Measurements from ENCODE around the gene EPHA1.
"Not testable (repeated sequence)": the region's sequence is repeated elsewhere in the genome, so short reads cannot be mapped to it uniquely, and the experiment has no call there.

Gene EPHA1

DNA sequence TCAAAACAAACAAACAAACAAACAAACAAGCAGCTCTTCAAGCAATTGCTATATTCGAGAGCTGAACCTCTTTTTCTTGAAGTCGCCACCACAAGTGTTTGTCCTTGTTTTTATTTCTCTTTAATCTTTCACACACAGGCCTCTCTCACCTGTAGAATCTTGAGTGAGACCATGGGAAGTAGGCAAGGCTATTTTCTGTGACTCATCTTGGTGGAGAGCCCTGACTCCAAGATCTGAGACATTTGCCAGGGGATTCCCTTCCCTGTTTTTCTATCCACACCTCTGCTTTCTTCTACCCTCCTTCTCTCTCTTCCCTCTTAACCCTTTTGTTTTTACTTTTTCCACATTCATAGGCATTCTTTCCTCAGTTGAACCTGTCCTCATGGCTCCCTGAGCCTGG is 26.6 kb upstream of the EPHA1 start:
- in situ Hi-C loops (cut with HindIII; ENCODE audit: low pct_ligation_motif_present, low pct_unique_long_range_greater_than_20kb, low sequenced_read_pairs) = no loop called here
- peak; percentile 11 for DNase-seq

DNA sequence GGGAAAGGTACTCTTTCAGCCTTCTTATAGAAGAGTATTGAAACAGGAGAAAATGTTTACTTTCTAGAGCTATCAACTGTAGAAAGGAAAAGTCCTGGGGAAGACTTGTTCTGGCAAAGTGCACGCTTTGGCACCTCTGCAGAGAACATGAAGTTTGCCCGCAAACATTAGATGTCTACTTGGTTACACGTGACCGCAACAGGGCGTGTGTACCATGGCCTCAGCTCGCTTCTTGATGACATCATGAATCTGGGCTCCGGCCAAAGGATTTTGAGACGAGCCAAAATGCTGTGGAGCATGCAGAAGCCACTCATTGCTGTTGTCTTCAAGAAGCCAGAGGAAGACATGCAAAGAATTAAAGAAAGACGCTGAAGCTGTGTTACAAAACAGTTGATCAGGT is 26.0 kb upstream of the EPHA1 start:
- in situ Hi-C loops (cut with HindIII; ENCODE audit: low pct_ligation_motif_present, low pct_unique_long_range_greater_than_20kb, low sequenced_read_pairs) = no loop called here
- peak; percentile 85 for DNase-seq

DNA sequence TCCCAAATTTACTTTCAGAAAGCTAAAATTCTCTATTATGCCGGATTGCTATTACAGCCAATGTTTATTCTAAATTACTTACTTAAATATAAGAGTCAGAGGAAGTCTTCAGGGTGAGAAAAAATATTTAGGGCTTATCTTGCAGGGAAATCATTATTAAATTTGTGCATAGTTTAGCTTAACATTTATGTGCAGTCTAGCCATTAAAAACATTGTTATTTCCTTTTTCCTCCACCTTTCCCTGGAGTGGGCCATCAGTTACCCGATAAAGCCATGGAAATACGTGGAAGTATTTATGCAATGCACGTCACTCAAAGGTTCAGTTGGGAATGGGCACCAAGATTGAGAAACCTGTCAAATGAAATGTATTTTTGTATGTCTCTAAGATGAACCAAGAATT is 25.1 kb upstream of the EPHA1 start:
- in situ Hi-C loops (cut with HindIII; ENCODE audit: low pct_ligation_motif_present, low pct_unique_long_range_greater_than_20kb, low sequenced_read_pairs) = no loop called here
- DNase-seq = no peak

DNA sequence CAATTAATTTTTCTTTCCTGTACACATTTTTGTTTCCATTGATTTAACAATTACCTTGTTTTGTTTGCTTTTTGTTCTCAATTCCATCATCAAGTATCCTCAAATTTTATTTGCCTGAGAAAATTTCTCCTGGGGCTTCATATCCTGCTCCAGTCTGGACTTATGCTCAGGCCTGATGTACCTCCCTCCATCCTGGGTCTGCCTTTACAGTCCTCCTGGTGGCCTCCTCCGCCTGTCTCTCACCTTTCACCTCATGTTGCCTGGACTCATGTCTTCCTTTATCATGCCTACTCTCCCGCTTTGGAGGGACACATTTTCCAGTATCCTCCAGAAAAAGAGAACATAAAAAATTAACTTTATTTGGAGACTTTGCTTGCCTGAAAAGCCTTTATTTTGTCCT is 22.5 kb upstream of the EPHA1 start:
- DNase-seq = no peak
- in situ Hi-C loops (cut with HindIII; ENCODE audit: low pct_ligation_motif_present, low pct_unique_long_range_greater_than_20kb, low sequenced_read_pairs) = no loop called here

DNA sequence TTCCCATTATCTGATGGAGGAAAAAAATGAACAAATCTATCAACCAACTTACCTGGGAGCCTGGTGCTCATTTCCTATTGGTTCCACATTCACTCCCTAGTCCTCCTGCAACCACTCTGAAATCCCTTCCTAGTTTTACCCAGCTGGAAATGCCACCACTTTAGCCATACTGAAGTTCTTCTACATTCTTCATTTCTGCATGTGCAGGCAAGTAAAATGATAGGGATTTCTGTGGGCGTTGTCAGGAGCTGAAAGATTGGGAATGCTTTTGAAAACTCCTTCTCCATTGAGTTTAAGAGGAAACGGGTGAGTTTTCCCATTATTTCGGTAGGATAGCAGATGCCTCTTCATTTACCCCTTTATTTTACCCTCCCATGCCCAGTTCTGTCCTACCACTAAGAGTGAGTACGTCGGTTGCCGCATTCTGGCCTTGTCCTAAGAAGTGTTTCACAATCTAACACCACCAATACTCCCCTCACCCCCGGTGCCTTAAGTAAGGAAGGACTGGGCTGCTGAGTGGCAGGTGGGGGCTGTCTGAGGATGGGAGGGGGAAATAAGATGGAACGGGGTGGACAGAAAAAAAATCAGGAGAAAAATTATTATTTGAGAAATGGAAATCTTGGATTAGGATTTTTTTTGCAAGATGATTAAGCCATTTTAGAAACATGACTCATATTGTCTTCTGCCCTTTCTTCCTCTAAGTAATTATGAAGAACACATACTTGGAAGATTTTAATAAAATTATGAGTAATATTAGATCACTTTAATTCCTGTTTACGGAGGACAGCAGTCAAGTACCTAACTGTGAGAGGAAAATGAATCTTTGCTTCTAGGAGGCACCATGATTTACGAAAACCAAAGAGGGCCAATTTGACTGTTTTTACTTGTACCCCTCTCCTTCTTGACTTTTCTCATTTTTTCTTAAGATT is 21.4 kb upstream of the EPHA1 start:
- DNase-seq = no peak
- in situ Hi-C loops (cut with HindIII; ENCODE audit: low pct_ligation_motif_present, low pct_unique_long_range_greater_than_20kb, low sequenced_read_pairs) = no loop called here

DNA sequence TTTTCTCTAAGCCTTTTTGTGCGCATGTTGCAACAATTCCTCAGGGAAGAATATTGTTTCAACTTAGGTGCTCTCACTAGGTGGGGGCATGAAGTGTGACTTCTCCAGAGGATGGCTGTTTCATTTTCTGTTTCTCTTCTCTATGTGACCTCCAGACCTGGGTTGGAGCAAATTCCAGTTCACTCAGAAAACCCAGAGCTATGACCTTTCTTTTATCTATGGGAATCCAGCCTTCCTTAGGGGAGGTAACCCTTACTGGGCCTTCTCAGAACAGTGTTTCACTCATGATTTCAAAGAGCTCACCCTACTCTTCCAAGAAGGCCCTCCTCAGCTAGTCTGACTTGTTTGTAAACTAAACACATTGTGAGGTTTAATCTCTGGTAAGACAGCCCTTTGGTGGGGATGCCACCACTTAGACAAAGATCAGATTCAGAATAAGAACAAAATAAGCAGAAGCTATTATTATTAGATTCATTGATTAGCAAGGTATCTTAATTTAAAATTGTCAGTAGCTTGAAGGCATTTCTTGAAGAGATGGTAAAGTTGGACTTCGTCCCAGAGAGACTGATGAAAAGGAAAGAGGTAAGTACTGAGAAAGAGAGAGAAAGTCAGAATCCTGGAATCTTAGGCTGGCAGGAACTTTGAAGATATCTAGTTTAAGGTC is 18.0 kb upstream of the EPHA1 start:
- DNase-seq = no peak
- in situ Hi-C loops (cut with HindIII; ENCODE audit: low pct_ligation_motif_present, low pct_unique_long_range_greater_than_20kb, low sequenced_read_pairs) = no loop called here

DNA sequence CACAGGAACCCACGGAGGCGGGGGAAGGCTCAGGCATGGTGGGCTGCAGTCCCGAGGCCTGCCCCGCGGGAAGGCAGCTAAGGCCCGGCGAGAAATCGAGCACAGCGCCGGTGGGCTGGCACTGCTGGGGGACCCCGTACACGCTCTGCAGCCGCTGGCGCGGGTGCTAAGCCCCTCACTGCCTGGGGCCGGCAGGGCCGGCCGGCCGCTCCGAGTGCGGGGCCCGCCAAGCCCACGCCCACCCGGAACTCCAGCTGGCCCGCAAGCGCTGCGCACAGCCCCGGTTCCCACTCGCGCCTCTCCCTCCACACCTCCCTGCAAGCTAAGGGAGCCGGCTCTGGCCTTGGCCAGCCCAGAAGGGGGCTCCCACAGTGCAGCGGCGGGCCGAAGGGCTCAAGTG is 15.8 kb upstream of the EPHA1 start:
- in situ Hi-C loops (cut with HindIII; ENCODE audit: low pct_ligation_motif_present, low pct_unique_long_range_greater_than_20kb, low sequenced_read_pairs) = not testable (repeated sequence)

DNA sequence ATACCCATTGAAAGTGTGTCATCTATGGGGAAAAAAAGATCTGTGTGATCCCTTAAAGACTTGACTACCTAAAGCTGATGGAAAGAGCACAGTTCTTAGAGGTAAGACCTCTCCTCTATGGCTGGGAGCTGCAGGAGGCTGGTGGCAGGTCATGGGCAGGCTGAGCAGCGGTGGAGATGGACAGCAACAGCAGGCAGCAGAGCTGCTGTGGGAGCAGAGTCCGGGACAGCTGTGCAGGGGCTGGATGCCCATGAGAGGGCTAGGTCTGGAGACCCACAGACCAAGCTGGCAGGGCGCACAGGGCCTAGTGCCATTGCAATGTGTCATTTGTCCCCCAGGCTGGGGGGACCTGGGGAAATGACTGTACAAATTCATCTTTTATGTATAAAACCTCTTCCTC is 13.4 kb upstream of the EPHA1 start:
- in situ Hi-C loops (cut with HindIII; ENCODE audit: low pct_ligation_motif_present, low pct_unique_long_range_greater_than_20kb, low sequenced_read_pairs) = no loop called here
- no peak for DNase-seq

More for the DNA sequence above, 15.8 kb upstream of the EPHA1 start:
- DNase-seq = not testable (repeated sequence)

DNA sequence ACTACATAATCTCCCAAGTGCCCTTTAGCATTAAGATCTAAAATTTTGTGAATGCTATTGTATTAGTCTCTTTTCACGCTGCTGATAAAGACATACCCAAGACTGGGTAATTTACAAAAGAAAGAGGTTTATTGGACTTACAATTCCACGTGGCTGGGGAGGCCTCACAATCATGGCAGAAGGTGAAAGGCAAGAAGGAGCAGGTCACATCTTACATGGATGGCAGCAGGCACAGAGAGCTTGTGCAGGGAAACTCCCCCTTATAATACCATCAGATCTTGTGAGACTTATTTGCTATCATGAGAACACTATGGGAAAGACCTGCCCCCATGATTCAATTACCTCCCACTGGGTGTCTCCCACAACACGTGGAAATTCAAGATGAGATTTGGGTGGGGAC is 12.0 kb upstream of the EPHA1 start:
- in situ Hi-C loops (cut with HindIII; ENCODE audit: low pct_ligation_motif_present, low pct_unique_long_range_greater_than_20kb, low sequenced_read_pairs); DNase-seq: not testable (repeated sequence)

DNA sequence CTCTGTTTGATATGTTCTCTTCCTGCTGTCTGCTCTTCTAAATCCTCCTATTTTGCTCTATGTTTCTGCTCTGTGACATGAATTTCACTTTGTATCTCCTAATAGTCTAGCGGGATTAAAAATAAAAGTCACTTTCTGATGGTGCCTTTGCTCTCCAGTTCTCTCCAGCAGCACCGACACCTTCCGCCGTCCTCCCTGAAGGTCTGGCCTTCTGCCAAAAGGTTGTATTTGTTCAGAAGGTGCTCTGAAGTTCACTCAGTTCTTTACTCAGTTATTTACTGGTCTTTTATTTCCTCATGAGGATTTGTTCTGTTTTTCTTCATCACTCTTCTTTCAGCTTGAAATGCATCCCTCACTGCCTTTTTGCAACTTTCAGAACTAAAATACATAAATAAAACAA is 11.2 kb upstream of the EPHA1 start:
- DNase-seq = no peak
- in situ Hi-C loops (cut with HindIII; ENCODE audit: low pct_ligation_motif_present, low pct_unique_long_range_greater_than_20kb, low sequenced_read_pairs) = no loop called here

DNA sequence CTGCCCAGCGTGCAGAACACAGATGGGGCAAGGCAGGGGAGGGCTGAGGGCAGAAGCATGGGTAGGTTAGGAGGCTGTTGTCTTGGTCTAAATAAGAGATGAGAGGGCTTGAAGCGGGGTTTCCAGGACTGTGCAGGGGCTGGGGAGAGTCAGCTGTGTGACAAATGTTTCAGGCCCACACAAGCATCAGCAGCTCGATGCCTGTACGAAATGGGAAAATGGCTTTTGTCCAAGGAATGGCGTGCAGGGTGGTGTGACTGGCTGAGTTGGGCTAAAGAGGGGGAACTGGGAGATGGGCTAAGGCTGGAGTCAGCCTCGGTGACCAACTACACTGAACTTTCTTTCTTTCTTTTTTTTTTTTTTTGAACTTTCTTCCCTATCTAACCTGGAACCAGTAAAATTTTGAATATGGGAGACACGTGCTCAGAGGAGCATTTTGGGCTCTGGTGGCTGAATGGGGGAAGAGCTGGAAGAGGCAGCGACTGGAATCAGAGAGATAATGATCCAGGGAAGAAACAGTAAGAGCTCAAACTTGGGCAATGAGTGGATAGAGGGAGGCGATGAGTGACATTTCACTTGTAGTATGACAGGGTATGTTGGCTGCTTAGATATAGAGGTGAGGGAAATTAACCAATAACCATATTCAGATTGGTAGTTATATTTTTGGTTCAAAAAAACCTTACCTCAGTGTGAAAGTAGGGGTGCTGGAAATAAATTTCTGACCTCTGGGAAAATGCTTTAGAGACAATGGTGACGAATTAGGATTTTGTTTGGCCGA is 10.2 kb upstream of the EPHA1 start:
- in situ Hi-C loops (cut with HindIII; ENCODE audit: low pct_ligation_motif_present, low pct_unique_long_range_greater_than_20kb, low sequenced_read_pairs) = no loop called here
- no peak for DNase-seq

DNA sequence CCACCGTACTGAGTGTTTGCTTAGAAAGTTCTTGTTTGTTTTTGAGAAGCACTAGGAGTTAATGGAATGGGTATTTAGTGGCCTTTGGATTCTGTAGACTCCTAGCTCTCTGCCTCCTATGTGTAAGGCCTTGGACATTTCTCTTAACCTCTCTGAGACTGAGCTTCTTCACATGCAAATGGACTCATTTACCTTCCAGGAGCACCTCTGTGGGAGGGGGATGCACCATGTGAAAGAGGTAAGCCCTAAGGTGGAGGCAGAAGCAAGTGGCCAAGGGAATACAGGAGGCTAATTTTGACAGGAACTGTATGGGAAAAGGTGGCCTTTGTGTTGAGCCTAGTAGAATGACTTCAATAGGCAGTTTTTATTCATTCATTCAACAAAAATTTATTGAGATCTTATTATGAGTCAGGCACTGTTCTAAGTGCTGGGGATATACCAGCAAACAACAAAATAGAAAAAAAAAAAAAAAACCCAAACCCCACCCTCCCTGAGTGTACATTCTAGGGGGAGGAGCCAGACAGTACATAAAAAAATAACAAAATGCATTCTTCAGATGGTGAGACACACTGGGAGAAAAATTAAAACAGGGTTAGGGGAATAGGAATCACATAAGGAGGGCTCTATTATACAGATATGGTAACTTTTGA is 9.2 kb upstream of the EPHA1 start:
- no peak for DNase-seq
- in situ Hi-C loops (cut with HindIII; ENCODE audit: low pct_ligation_motif_present, low pct_unique_long_range_greater_than_20kb, low sequenced_read_pairs) = no loop called here

DNA sequence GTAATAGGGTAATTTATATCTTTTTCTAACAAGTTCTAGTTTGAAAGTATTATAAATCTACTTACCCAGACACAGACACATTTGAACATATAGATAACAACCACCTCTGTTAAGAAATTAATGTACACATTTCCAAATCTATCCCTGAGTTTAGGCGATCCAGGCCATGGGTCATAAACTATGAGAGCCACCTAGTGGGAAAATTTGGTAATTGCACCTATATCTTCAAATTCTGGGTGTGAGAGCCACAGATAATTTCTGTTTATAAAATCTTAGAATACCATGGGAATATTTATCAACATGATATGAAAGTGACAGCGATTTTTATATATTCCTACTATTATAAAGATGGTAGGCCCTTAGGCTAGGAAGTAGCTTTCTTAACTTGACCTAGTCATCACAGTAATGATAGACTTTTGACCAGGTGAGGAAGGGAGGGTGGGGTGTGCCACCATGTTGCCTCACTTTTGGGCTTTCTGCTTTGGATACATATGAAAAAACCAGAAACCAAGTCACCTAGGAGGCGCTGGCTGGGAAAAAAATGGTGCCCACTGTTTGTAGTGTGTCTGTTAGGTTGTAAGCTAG is 8.0 kb upstream of the EPHA1 start:
- in situ Hi-C loops (cut with HindIII; ENCODE audit: low pct_ligation_motif_present, low pct_unique_long_range_greater_than_20kb, low sequenced_read_pairs) = no loop called here
- DNase-seq = peak; percentile 66

DNA sequence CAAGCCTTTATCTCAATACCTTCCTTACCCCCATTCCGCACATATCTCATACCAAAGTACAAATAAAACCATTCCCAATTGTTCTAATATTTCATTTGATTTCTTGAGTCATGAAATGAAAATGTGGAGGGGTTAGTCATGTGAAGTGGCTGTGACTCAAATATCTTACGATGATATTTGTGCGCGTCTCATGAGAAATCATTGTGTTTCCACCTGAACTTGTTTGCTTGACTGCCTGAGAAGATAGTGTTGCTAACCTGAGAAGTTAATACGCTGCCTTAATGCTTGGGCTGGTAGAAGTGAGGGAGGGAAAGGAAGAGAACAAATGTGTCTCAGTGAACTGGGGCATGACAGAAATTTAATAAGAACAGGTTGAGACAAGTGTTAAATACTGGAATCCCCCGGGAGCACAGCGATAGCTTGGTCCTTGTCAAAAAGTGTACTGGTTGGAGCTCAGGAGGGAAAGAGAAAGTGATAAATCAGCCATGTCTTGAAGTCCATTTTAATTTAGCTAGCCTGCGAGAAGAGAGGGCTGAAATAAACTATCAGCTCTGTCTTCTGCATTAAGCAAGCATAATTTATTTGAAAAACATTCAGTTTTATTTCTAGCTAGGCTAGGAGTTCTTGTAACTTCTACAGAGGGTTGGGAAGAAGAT is 7.2 kb upstream of the EPHA1 start:
- peak; percentile 22 for DNase-seq
- in situ Hi-C loops (cut with HindIII; ENCODE audit: low pct_ligation_motif_present, low pct_unique_long_range_greater_than_20kb, low sequenced_read_pairs) = no loop called here

DNA sequence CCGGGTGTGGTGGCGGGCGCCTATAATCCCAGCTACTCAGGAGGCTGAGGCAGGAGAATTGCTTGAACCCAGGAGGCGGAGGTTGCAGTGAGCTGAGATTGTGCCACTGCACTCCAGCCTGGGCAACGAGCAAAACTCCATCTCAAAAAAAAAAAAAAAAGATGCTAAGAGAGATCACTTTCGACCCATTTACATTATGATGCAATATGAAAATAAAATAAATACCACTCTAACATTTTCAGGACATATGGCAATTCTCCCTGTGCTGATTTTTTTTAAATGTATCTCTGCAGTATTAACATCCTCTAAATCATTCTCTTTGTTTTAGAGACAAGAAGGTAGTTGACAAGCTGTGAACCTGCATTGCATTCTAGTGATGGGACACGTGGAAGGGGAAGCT is 6.6 kb upstream of the EPHA1 start:
- DNase-seq; in situ Hi-C loops (cut with HindIII; ENCODE audit: low pct_ligation_motif_present, low pct_unique_long_range_greater_than_20kb, low sequenced_read_pairs): not testable (repeated sequence)

DNA sequence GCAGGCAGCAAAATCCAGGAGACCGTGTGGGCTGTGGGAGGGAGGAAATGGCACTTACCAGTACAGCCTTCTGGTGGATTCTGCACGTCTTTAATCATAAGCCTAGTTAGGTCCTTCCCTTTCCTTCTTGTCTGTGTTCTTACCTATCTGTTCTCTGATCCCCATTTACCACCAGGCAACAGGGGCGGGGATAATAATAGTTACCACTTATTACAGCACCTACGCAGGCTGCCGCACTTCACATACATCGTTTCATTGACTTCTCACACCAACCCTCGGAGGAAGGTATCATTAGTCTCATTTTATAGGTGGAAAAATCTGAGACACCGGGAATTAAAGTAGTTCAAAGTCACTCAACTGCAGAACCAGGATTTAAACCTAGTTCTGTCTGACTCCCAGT is 4.5 kb upstream of the EPHA1 start:
- in situ Hi-C loops (cut with HindIII; ENCODE audit: low pct_ligation_motif_present, low pct_unique_long_range_greater_than_20kb, low sequenced_read_pairs) = no loop called here
- no peak for DNase-seq

DNA sequence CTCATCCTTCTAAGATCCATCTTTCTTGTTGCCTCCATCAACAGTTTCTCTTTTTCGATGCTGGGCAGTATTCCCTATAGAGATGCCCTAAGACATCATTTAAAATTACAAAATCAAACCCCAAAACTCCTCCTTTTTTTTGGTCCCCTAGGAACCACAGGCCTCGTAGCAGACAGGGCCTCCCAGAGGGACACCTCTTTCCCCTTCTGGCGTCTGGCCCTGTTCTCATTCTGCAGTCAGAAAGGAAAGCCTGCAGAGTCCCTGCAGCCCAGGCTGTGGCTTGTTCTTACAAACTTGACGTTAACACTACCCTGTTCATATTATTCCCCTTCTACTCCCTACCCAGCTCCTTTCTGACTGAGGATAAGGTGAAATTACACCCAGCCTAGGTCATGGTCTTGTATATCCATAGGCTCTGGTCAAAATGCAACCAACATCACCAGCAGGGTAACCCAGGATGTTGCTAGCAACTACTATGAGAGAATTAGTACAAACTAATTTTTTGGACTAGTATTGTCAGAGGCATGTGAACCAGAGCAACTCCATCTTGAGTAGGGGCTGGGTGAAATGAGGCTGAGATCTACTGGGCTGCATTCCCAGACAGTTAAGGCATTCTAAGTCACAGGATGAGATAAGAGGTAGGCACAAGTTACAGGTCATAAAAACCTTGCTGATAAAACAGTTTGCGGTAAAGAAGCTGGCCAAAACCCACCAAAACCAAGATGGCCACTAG is 3.5 kb upstream of the EPHA1 start:
- in situ Hi-C loops (cut with HindIII; ENCODE audit: low pct_ligation_motif_present, low pct_unique_long_range_greater_than_20kb, low sequenced_read_pairs) = no loop called here
- DNase-seq = no peak

All from ACHN (cell line).